Measurements from ENCODE around the gene LDLRAP1.
"Not testable (repeated sequence)": the region's sequence is repeated elsewhere in the genome, so short reads cannot be mapped to it uniquely, and the experiment has no call there.

Gene LDLRAP1

DNA sequence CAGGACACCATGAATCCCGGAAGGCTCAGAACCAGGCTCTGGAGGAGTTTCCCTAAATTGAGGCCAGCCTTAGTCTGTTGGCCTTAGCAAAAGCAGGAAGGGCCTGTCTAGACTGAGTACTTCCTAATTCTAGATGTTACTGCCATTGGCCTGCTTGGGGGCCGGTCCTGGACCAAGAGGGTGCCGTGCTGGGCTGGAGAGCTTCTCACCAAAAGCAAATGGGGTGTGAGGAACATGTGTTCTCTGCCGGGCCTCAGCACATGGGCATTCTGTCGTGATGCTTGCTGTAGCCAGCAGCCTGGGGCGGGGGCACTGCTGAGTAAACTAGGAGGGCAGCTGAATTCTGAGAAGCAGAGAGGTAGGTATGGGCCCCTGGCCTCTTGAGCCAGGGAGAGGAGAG, 37.5 kb downstream of the LDLRAP1 start:
- Histone ChIP-seq H3K27ac (no peak overlapping the region), H3K9me3 (ENCODE audit: severe bottlenecking) (no peaks in the 10 kb centered on the region), H3K36me3 (no peaks in the 10 kb centered on the region), H3K27me3 (ENCODE audit: insufficient read depth, low read depth, severe bottlenecking) (no peaks in the 10 kb centered on the region), H3K4me3 (ENCODE audit: low read depth, low read length) (no peak overlapping the region)
- peak; percentile 42 for DNase-seq
- TF ChIP-seq, protein P1, sequence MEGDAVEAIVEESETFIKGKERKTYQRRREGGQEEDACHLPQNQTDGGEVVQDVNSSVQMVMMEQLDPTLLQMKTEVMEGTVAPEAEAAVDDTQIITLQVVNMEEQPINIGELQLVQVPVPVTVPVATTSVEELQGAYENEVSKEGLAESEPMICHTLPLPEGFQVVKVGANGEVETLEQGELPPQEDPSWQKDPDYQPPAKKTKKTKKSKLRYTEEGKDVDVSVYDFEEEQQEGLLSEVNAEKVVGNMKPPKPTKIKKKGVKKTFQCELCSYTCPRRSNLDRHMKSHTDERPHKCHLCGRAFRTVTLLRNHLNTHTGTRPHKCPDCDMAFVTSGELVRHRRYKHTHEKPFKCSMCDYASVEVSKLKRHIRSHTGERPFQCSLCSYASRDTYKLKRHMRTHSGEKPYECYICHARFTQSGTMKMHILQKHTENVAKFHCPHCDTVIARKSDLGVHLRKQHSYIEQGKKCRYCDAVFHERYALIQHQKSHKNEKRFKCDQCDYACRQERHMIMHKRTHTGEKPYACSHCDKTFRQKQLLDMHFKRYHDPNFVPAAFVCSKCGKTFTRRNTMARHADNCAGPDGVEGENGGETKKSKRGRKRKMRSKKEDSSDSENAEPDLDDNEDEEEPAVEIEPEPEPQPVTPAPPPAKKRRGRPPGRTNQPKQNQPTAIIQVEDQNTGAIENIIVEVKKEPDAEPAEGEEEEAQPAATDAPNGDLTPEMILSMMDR (IDR thresholded peaks at IDR 0.05; ENCODE audit: low read depth, low read length), result peak; percentile 33; the same call in 1 of the 2 replicates

DNA sequence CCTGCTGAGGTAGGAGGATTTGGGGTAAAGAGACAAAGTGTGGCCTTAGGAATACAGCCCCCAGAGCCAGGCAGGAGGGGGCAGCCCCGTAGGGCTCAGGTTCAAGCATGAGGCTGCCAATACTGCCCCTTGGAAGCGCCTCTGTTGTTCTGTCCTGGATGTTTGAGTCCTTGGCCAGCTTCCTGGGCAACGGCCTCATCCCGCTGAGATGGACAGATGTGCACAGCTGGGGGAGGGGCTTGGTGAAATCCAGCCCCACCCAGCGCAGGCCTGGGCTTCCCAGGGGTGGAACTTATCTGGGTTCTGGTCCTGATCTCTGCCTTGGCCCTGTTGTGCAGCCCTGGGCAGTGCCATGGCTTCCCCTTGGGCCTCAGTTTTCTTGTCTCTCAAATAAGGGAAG, 38.4 kb downstream of the LDLRAP1 start:
- no peak overlapping the region for H3K27ac ChIP-seq
- no peaks in the 10 kb centered on the region for H3K27me3 ChIP-seq (ENCODE audit: insufficient read depth, low read depth, severe bottlenecking)
- no peaks in the 10 kb centered on the region for H3K36me3 ChIP-seq
- DNase-seq, result no peak
- TF ChIP-seq, protein P1 (IDR thresholded peaks at IDR 0.05; ENCODE audit: low read depth, low read length), result no peak
- no peak overlapping the region for H3K4me3 ChIP-seq (ENCODE audit: low read depth, low read length)
- H3K9me3 ChIP-seq (ENCODE audit: severe bottlenecking), result no peaks in the 10 kb centered on the region

DNA sequence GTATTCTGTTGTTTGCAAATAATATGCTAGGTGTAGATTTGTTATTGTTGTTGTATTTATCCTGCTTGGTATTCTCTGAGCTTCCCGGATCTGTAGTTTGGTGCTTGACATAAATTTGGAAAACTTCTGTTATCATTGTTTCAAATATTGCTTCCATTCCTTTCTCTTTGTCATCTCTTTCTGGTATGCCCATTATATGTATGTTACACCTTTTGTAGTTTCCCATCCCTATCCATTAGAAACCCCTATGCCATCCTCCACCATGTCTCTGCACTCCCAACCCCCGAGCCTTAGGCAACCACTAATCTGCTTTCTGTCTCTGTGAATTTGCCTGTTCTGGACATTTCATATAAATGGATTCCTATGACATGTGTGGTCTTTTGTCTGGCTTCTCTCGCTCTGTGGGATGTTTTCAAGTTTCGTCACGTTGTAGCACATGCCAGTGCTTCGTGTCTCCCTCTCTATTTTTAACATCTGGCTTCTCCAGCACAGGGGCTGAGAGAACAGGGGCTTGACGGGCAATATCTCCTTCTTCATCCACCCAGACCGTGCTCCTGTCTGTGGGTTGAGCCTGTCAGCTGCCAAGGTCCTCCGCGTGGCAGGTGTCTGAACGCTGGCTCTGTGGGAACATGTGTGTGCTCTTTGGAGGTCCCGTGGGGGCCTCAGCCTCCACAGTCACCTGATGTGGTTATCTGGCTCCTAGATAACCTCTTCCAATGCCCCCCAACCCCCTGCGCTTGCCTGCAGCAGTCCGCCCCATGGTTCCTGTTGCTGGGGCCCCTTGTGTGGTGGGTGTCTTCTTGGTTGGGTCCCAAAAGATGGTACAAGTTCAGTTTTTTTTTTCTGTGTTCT, 40.3 kb downstream of the LDLRAP1 start:
- no peaks in the 10 kb centered on the region for H3K9me3 ChIP-seq (ENCODE audit: severe bottlenecking)
- no peak for DNase-seq
- no peak overlapping the region for H3K4me3 ChIP-seq (ENCODE audit: low read depth, low read length)
- no peaks in the 10 kb centered on the region for H3K36me3 ChIP-seq
- TF ChIP-seq, protein P1 (IDR thresholded peaks at IDR 0.05; ENCODE audit: low read depth, low read length), result no peak
- no peaks in the 10 kb centered on the region for H3K27me3 ChIP-seq (ENCODE audit: insufficient read depth, low read depth, severe bottlenecking)
- H3K27ac ChIP-seq, result no peak overlapping the region

DNA sequence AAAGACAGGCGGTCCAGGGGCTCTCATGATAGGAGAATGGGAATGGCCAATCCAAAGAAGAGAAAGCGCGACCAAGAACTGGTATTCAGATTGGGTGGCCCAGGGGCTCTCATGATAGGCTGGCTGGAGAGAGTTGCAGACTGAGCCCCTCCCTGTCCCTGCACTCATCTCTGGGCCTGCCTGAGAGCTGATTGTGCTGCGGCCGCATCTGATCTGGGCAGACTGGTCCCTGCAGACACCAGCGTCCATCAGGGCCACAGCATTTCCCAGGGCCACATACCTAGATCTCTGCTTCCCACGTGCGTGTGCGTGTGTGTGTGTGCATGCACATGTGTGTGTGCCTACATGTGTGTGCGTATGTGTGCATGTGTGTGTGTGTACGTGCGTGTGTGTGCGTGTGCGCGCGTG, 42.8 kb downstream of the LDLRAP1 start:
- H3K4me3 ChIP-seq (ENCODE audit: low read depth, low read length), result no peak overlapping the region
- no peaks in the 10 kb centered on the region for H3K9me3 ChIP-seq (ENCODE audit: severe bottlenecking)
- TF ChIP-seq, protein P1 (IDR thresholded peaks at IDR 0.05; ENCODE audit: low read depth, low read length), result no peak
- H3K27me3 ChIP-seq (ENCODE audit: insufficient read depth, low read depth, severe bottlenecking), result no peaks in the 10 kb centered on the region
- no peak overlapping the region for H3K27ac ChIP-seq
- no peak for DNase-seq
- H3K36me3 ChIP-seq, result no peaks in the 10 kb centered on the region

DNA sequence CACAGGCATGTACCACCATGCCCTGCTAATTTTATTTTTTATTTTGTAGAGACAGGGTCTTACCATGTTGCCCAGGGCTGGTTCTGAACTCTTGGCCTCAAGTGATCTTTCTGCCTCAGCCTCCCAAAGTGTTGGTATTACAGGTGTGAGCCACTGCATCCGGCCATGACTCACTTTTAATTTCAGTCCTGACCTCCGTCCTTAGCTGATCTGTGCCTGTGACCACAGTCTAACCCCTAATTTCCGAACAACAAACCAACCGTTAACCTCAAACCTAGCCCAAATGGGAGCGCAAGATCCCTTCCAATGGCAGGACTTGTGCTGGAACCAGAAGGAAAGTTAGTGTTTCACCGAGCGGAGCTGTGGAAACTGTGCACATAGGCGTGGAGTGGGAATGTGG, 43.9 kb downstream of the LDLRAP1 start:
- DNase-seq, result no peak
- H3K9me3 ChIP-seq (ENCODE audit: severe bottlenecking), result no peaks in the 10 kb centered on the region
- no peaks in the 10 kb centered on the region for H3K36me3 ChIP-seq
- TF ChIP-seq, protein P1 (IDR thresholded peaks at IDR 0.05; ENCODE audit: low read depth, low read length), result no peak
- H3K4me3 ChIP-seq (ENCODE audit: low read depth, low read length), result no peak overlapping the region
- H3K27ac ChIP-seq, result no peak overlapping the region
- H3K27me3 ChIP-seq (ENCODE audit: insufficient read depth, low read depth, severe bottlenecking), result no peaks in the 10 kb centered on the region

DNA sequence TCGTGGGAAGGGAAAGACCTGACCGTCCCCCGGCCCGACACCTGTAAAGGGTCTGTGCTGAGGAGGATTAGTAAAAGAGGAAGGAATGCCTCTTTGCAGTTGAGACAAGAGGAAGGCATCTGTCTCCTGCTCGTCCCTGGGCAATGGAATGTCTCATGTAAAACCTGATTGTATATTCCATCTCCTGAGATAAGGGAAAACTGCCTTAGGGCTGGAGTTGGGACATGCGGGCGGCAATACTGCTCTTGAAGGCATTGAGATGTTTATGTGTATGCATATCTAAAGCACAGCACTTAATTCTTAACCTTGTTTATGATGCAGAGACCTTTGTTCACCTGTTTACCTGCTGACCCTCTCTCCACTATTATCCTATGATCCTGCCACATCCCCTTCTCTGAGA, 44.8 kb downstream of the LDLRAP1 start:
- not testable (repeated sequence) for H3K27ac ChIP-seq

DNA sequence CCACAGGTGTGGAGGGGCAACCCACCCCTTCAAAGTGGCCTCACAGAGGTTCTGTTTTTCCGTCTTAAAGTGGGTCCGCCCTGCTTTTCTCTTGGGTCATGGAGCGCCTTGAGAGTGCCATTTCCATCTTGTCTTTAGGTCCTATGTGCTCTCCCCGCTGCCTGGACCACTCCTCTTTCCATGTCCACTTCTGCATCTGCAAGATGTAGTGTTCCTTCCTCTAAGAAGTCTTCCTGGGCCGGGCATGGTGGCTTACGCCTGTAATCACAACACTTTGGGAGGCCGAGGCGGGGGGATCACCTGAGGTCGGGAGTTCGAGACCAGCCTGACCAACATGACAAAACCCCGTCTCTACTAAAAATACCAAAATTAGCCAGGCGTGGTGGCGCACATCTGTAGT, 45.4 kb downstream of the LDLRAP1 start:
- not testable (repeated sequence) for H3K27me3 ChIP-seq (ENCODE audit: insufficient read depth, low read depth, severe bottlenecking); H3K4me3 ChIP-seq (ENCODE audit: low read depth, low read length); H3K9me3 ChIP-seq (ENCODE audit: severe bottlenecking); H3K36me3 ChIP-seq; H3K27ac ChIP-seq; DNase-seq

More for the DNA sequence above, 44.8 kb downstream of the LDLRAP1 start:
- H3K36me3 ChIP-seq; H3K27me3 ChIP-seq (ENCODE audit: insufficient read depth, low read depth, severe bottlenecking); H3K9me3 ChIP-seq (ENCODE audit: severe bottlenecking); H3K4me3 ChIP-seq (ENCODE audit: low read depth, low read length); DNase-seq: not testable (repeated sequence)

Measured in WERI-Rb-1 (cell line).